ENCODE data around the gene LRRC42.

Gene LRRC42

DNA sequence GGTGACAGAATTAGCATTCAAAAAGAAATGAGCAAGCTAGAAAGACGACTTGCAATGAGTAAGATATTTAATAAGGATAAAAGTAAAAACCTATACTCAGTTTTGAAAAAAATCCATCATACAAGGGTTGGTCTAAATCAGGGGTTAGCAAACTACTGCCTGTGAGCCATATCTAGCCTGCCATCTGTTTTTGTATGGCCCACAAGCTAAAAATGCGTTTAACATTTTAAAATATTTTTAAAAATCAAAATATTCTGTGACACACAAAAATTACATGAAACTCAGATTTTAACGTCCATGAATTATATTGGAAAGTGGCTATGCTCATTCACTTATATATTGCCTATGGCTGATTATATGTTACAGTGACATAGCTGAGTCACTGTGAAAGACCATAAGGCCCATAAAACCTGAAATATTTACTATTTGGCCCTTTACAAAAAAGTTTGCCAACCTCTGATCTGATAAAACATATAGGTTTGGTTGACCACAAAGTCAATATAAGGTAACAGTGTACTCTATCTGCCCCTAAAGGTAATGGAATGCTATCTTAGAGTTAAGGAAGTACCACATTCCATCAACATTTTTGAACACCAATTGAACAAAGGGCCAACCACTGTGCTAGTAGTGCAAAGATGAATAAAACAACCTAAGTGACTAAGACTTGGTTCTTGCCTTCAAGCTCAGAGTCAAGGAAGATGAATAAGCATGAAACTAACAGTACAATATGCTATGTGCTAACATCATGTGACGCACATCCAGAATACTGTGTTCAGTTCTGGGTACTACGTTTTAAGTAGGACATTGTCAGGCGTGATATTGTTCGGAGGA is 3.8 kb upstream of the LRRC42 start:
- TF ChIP-seq, protein P1, sequence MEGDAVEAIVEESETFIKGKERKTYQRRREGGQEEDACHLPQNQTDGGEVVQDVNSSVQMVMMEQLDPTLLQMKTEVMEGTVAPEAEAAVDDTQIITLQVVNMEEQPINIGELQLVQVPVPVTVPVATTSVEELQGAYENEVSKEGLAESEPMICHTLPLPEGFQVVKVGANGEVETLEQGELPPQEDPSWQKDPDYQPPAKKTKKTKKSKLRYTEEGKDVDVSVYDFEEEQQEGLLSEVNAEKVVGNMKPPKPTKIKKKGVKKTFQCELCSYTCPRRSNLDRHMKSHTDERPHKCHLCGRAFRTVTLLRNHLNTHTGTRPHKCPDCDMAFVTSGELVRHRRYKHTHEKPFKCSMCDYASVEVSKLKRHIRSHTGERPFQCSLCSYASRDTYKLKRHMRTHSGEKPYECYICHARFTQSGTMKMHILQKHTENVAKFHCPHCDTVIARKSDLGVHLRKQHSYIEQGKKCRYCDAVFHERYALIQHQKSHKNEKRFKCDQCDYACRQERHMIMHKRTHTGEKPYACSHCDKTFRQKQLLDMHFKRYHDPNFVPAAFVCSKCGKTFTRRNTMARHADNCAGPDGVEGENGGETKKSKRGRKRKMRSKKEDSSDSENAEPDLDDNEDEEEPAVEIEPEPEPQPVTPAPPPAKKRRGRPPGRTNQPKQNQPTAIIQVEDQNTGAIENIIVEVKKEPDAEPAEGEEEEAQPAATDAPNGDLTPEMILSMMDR (conservative IDR thresholded peaks at IDR 0.05; ENCODE audit: low read depth, low read length), result no peak
- H3K4me3 ChIP-seq (ENCODE audit: low read length), result no peak overlapping the region
- DNase-seq (ENCODE audit: low read depth), result no peak

DNA sequence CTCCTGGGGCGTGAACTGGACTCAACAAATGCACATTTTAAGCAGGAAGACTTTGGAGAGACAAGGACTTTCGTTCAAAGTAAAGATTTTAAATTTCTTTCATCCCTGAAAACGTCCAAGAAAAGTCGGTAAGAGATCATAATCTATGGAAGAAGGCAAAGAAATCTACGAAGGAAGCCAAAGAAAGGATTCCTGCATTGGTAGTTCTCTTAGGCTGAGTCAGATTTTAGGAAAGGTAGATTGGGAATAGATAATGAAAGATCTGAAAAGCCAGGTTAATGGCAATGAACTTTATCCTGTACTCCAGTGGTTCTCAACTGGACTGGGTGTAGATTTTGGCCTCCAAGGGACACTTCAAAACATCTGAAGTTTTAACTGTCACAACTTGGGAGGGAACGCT is 3.1 kb upstream of the LRRC42 start:
- H3K4me3 ChIP-seq (ENCODE audit: low read length), result no peak overlapping the region
- TF ChIP-seq, protein P1 (conservative IDR thresholded peaks at IDR 0.05; ENCODE audit: low read depth, low read length), result no peak
- no peak for DNase-seq (ENCODE audit: low read depth)

DNA sequence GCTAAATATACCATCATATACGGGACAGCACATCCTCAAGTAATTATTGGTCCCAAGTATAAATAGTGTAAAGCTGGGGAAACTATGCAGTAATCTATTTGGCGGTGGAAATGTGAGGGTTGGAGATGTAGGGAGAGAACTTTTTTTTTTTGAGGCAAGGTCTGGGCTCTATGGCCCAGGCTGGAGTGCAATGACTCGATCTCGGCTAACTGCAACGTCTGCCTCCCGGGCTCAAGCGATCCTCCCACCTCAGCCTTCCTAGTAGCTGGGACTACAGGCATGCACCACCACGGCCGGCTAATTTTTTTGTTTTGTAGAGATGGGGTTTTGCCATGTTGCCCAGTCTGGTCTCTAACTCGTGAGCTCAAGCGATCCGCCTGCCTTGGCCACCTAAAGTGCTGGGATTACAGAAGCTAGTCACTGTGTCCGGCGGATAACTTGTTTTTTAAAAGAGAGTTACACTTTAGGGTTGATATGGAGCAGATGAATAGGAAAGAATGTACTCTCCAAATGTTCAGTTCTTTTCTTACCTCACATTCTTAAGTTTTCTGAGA is 2.6 kb upstream of the LRRC42 start:
- no peak for DNase-seq (ENCODE audit: low read depth)
- TF ChIP-seq, protein P1 (conservative IDR thresholded peaks at IDR 0.05; ENCODE audit: low read depth, low read length), result no peak
- H3K4me3 ChIP-seq (ENCODE audit: low read length), result no peak overlapping the region

DNA sequence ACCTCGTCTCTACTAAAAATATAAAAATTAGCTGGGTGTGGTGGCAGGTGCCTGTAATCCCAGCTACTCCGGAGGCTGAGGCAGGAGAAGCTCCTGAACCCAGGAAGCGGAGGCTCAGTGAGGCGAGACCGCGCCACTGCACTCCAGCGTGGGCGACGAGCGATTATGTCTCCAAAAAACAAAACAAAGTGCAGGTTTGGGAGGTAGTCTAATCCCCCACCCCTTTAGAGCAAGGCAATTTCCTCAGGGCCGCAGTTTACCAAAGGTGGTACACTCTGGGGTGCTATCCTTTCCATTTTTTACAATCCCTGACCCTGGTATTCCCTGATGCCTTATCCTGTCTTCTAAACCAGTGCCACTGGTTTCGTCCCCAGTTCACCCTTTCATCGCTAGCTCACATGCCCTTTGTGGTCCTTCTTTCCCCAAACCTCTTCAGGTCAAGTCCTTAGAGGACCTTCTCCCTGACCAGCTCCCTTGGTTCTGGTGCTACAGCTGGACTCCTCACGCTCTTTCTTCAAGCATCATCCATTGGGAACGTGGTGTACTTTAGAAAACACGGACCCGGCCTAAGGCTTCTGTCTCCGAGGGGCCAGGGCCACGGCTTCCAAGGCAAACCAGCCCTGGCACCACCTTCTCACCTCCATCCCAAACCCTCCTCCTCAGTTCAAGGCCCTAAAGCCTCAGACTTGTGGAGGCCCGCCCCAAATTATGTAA is 1.5 kb upstream of the LRRC42 start:
- TF ChIP-seq, protein P1 (conservative IDR thresholded peaks at IDR 0.05; ENCODE audit: low read depth, low read length), result no peak
- DNase-seq (ENCODE audit: low read depth), result no peak
- H3K4me3 ChIP-seq (ENCODE audit: low read length), result peak overlapping the region; percentile 82

DNA sequence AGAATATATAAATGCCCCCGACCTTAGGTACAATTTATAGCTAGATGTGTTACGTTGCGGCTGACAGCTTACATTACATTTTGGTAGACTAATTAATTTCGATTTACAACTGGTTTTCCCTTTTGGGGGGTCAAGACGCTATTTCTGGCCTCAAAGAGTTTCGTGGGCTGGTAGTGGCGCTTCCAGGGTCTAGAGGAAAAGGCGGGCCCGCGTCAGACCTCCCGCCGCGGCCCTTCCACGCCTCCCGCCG is 1.0 kb upstream of the LRRC42 start:
- TF ChIP-seq, protein P1 (conservative IDR thresholded peaks at IDR 0.05; ENCODE audit: low read depth, low read length), result no peak
- DNase-seq (ENCODE audit: low read depth), result no peak
- H3K4me3 ChIP-seq (ENCODE audit: low read length), result peak overlapping the region; percentile 82

DNA sequence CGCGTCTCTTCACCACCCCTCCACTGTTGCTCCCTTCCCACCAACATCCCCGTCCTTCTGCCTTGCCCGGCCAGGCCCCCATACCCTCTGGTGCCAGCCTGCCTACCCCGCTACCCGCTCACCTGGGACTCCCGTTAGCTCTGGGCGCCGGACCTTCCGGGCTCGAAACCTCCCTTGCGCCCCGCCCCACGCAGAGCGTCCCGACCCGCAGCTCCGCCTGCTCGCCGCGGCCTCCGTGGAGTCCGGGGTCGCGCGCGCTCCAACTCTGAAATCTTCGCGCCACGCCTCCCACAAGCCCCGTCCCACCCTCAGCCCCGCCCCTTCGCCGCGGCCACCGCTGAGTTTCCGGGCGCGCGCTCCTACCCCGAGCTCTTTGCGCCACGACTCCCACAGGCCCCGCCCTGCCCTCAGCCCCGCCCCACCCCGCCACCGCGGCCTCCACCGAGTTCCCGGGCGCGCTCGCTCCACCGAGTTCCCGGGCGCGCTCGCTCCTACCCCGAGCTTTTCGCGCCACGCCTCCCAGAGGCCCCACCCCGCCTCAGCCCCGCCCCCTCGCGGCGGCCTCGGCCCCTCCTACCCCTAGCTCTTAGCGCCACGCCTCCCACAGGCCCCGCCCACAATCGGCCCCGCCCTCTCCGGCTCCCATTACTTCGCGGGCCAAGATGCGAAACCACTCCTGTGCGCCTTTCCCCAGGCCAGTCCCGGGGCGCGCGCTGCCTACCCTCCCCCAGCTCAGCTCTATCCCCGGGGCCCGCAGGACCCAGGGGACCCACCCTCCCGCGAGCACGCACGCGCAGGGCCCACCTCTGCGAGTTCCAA is 508 bp upstream of the LRRC42 start, which contains the start of gene IFT25:
IFT25 (minus strand) TSS at position 267 of the 819 bp plus-strand sequence. CDS start 5,617 bp downstream, outside the sequence.
- DNase-seq (ENCODE audit: low read depth), result peak; percentile 69
- TF ChIP-seq, protein P1 (conservative IDR thresholded peaks at IDR 0.05; ENCODE audit: low read depth, low read length), result no peak
- peak within 1 kb of the TSS; percentile 82 for H3K4me3 ChIP-seq (ENCODE audit: low read length)

Data from retinal pigment epithelial cell (primary cell).